ENCODE results near the gene ZNF212.

GRCh38 chr7:149261316-149261828, 21.9 kb downstream of the ZNF212 start:
- TF ChIP-seq CTCF (IDR thresholded peaks at IDR 0.05) (no peak), POLR2A (IDR thresholded peaks at IDR 0.05) (no peak)
